Fibroblast of villous mesenchyme (primary cell): ENCODE results near the gene GTF3C4. TPM values are rescaled to one million over a fixed set of nuclear protein-coding genes. Genes with fewer than 3 reads are reported as not detected.

ENCODE experiments used
- DNase-seq: peaks from one replicate; pipeline ENCODE4 v3.0.0-alpha.2; 2010; ENCODE audit warnings: low read depth
- H3K4me3 ChIP-seq: 2 replicates; pipeline ENCODE4 v1.5.1; 2011; ENCODE audit warnings: low read depth, mild to moderate bottlenecking, low read length
- CTCF ChIP-seq: IDR thresholded peaks from 2 replicates; pipeline ENCODE4 v1.5.1; 2012; ENCODE audit warnings: low read depth, mild to moderate bottlenecking, low read length; ENCODE audit not compliant: insufficient read depth
- total RNA-seq: library from RNA; depleted of rRNA; stranded (reverse); fragments of >200 nt; gene quantifications from 2 replicates; pipeline ENCODE4 v1.2.3, GENCODE V29; 2012

The GTF3C4 gene
- total RNA-seq, 1 donor, result 22.9 TPM

DNA sequence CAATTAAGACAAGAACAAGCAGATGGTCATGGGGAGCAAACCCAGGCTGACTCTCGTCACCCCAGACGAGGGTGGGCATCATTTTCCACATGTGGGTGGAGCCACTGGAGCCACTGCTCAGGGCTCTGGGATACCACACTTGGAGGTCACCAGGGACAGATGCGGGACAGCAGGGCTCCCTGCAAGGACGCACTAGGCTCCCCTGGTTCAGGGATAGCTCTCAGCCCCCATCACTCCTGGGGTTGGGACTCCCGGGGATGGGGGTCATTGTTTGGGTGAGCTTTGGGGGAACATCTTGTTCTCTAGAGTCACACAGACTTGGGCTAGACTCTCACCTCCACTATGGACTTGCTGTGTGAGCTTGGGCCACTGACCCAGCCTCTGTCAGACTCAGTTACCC, 57.8 kb downstream of the GTF3C4 start:
- no peak for TF ChIP-seq CTCF
- H3K4me3 ChIP-seq, result no peak overlapping the region
- DNase-seq, result no peak

- DNase-seq, result no peak
- H3K4me3 ChIP-seq, result no peak overlapping the region
- no peak for TF ChIP-seq CTCF
Measured at GRCh38 chr9:132728497-132728896, 58.2 kb downstream of the GTF3C4 start.

- no peak overlapping the region for H3K4me3 ChIP-seq
- DNase-seq, result no peak
- TF ChIP-seq CTCF, result no peak
Measured at GRCh38 chr9:132729235-132729890, 59.1 kb downstream of the GTF3C4 start.

DNA sequence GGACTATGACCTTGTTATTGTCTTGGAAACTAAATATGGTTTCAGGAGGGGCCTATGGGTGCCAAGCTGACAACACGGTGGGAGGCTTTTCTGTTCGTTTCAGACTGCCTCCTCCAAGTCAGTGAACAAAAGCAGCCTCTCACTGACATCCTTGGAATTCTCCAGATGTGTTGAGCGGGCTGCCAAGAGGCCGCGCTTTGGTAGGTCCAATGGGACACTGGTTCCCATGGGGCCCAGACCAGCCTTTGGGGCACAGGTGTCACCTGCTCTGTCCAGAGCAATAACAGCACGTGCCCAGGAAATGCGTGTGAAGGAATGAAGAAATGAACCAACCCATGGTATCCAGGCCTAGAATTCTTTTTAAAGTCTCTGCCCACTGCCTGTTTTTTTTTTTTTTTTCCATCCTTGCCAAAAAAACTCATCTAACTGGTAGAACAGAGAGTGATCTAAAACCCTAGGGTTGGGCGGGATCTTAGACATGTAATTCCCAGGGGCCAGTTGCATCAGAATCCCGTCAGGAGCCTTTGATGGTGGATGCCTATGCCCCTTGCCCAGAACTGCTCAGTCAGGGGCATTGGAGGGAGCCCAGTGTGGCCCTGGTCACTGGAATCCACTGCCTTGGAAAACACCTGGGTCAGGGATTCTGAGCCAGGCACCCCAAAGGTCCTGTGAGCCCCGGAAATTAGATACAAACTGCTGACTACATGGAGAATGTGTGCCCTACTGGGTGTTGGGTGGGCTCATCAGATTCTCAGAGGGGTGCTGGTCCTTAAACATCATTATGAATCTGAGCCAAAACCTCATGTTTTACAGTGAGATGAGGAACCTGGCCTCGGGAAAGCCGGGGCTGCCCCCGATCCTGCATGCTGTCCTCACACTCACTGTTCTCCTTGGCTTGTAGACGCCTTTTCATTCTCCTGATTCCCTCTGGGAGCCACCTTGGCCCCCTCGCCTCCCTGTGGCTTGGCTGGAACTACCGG, 60.1 kb downstream of the GTF3C4 start:
- no peak for TF ChIP-seq CTCF
- H3K4me3 ChIP-seq, result no peak overlapping the region

DNA sequence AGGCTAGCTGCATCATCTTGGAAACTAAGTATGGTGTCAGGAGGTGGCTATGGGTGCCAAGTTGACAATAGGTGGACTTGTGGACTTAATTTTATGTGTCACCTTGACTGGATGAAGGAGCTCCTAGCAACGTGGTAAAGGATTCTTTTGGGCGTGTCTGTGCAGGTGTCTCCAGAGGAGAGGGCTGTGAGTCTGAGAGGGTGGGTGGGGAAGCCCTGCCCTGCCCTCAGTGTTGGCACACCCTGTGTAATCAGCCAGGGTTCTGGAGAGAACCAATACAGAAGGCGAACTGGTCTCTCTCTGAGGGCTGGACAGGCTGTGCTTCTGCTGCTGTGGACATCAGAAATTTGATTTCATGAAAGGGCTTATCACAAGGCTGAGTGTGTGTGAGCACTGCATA, 61.0 kb downstream of the GTF3C4 start:
- DNase-seq, result no peak
- no peak for TF ChIP-seq CTCF
- no peak overlapping the region for H3K4me3 ChIP-seq

More for the DNA sequence above, 60.1 kb downstream of the GTF3C4 start:
- no peak for DNase-seq

DNA sequence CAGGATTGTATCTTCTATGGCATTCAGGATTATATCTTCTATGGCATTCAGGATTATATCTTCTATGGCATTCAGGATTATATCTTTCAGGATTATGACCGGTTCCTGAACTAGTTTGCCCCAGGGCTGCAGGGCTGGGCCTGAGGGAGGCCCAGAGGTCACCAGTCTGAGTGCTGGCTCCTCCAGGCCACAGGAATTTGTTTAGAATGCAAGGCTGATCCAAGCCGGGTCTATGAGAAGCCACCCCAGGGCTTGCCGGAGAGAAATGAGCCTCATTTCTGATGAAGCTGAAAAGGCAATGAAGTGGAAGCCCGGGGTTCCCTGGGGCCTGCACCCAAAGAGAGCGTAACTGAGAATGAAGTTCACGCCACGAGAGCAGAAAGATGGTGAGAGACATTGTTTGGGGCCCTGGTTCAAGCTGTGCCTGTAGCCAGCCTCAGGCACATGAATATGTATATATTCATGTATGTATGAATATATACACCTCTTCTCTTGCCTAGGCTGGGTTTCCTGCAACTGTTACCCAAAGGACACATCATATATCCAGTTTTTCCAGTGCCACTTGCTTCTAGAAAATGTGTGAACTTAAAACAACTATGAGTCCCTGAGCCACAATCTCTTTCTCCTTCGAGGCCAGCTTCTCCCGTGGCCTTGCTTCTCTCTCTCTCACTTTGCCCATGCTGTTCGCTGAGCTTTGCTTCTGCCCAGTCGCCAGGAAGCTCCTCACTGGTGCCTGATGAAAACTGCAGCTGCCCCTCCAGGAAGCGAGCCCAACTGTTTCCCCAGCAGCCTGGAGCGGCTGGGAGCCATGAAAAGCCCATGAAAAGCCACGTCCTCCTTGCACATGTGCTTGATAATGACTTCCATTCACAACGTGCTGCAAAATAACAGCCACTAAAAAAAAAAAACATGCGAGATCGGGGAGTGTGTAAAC, 62.3 kb downstream of the GTF3C4 start:
- TF ChIP-seq CTCF, result no peak
- H3K4me3 ChIP-seq, result no peak overlapping the region
- DNase-seq, result peak; percentile 18
